H1 (cell line): ENCODE data around the gene NAAA. TPM values are rescaled to one million over a fixed set of nuclear protein-coding genes. Genes with fewer than 3 reads are reported as not detected.

Experiments
- CTCF ChIA-PET: fragments of 300-600 bp; sonication (Branson Sonifier 250); formaldehyde crosslinking; loops from one replicate; lab custom pipeline; 2021; ENCODE audit not compliant: partially characterized antibody; lab: Charles Lee
- POLR2A ChIA-PET: fragments of 300-600 bp; sonication (Branson Sonifier 250); formaldehyde crosslinking; loops from one replicate; lab custom pipeline; 2021; ENCODE audit warnings: inconsistent platforms; ENCODE audit not compliant: partially characterized antibody; lab: Charles Lee
- DNase-seq, 2 experiments: peaks; one replicate each; pipeline versions ENCODE4 v3.0.0 to v3.0.0-alpha.2; 2010 to 2022; ENCODE audit warnings: low spot score in 2 of 2, low read depth in 1 of 2, mixed read lengths in 1 of 2
- FAIRE-seq: peaks from 2 replicates; lab custom pipeline; 2011; peaks lifted over from hg19 to GRCh38; lab: Jason Lieb, UNC
- H2AFZ ChIP-seq: 2 replicates; pipeline ENCODE4 v1.8.1; 2012; ENCODE audit warnings: low read length, inconsistent platforms
- H2AK5ac ChIP-seq: 2 replicates; pipeline ENCODE4 v1.6.1; 2013; ENCODE audit warnings: low read depth, low read length
- H2BK120ac ChIP-seq: replicated peaks from 2 replicates; pipeline ENCODE3; 2013; ENCODE audit warnings: low read depth, low read length, inconsistent platforms
- H2BK12ac ChIP-seq: 2 replicates; pipeline ENCODE4 v1.6.1; 2013; ENCODE audit warnings: low read depth, low read length
- H2BK15ac ChIP-seq: 2 replicates; pipeline ENCODE4 v1.6.1; 2013; ENCODE audit warnings: low read length
- H2BK20ac ChIP-seq: 2 replicates; pipeline ENCODE4 v1.6.1; 2013; ENCODE audit warnings: low read length
- H2BK5ac ChIP-seq: 2 replicates; pipeline ENCODE4 v1.6.1; 2013; ENCODE audit warnings: low read depth, low read length
- H3K14ac ChIP-seq: 2 replicates; pipeline ENCODE4 v1.6.1; 2013; ENCODE audit warnings: inconsistent platforms; ENCODE audit not compliant: insufficient read length
- H3K18ac ChIP-seq: 2 replicates; pipeline ENCODE4 v1.6.1; 2013; ENCODE audit warnings: low read length; ENCODE audit errors: extremely low read depth
- H3K23ac ChIP-seq: 2 replicates; pipeline ENCODE4 v1.6.1; 2013; ENCODE audit warnings: inconsistent platforms; ENCODE audit not compliant: insufficient read length
- H3K23me2 ChIP-seq: 2 replicates; pipeline ENCODE4 v1.6.1; 2013; ENCODE audit warnings: low read depth, low read length
- H3K27ac ChIP-seq: 2 replicates; pipeline ENCODE4 v1.6.1; 2011; ENCODE audit warnings: low read depth, low read length, inconsistent platforms
- H3K27me3 ChIP-seq, 4 experiments: replicated peaks in 1 of 4; 1 replicate in 1 of 4; 2 replicates in 3 of 4; pipeline versions ENCODE4 v1.6.1 to v1.8.1; 2011 to 2013; ENCODE audit warnings: low read length in 3 of 4, mild to moderate bottlenecking in 3 of 4, inconsistent platforms in 2 of 4, mixed read lengths in 2 of 4, moderate library complexity in 1 of 4; ENCODE audit not compliant: control insufficient read depth in 3 of 4, insufficient read depth in 3 of 4; ENCODE audit errors: extremely low read depth in 1 of 4
- H3K36me3 ChIP-seq, 4 experiments: 2 replicates each; pipeline versions ENCODE4 v1.6.1 to v1.8.1; 2011 to 2013; ENCODE audit warnings: mild to moderate bottlenecking in 4 of 4, low read length in 3 of 4, moderate library complexity in 2 of 4, control low read depth in 1 of 4, inconsistent platforms in 1 of 4; ENCODE audit not compliant: insufficient read depth in 4 of 4, control insufficient read depth in 2 of 4
- H3K4ac ChIP-seq: replicated peaks from 2 replicates; pipeline ENCODE3; 2013; ENCODE audit warnings: low read length, low read depth, mixed read lengths, inconsistent platforms; ENCODE audit not compliant: insufficient read length
- H3K4me1 ChIP-seq, 4 experiments: replicated peaks in 1 of 4; 1 replicate in 1 of 4; 2 replicates in 3 of 4; pipeline versions ENCODE4 v1.6.1 to v1.8.1; 2011 to 2013; ENCODE audit warnings: low read length in 3 of 4, inconsistent platforms in 2 of 4, mixed read lengths in 1 of 4; ENCODE audit not compliant: insufficient read depth in 4 of 4, control insufficient read depth in 3 of 4
- H3K4me2 ChIP-seq, 2 experiments: 2 replicates each; pipeline versions ENCODE4 v1.6.1 to v1.8.1; 2011 to 2013; ENCODE audit warnings: low read depth in 2 of 2, low read length in 2 of 2, control low read depth in 1 of 2, inconsistent platforms in 1 of 2, mild to moderate bottlenecking in 1 of 2; ENCODE audit not compliant: insufficient read depth in 1 of 2
- H3K4me3 ChIP-seq, 4 experiments: fragments of 200-600, 300-600 bp in 1 of 4; sonication (generic), shearing (Covaris generic), sonication (Bioruptor Twin) in 1 of 4; 2 replicates each; pipeline versions ENCODE4 v1.5.1 to v1.8.1; 2011 to 2016; ENCODE audit warnings: low read length in 4 of 4, low read depth in 3 of 4, control low read depth in 2 of 4, inconsistent platforms in 2 of 4, mild to moderate bottlenecking in 2 of 4, mixed read lengths in 1 of 4, moderate library complexity in 1 of 4; ENCODE audit not compliant: insufficient read depth in 2 of 4; ENCODE audit errors: extremely low read depth in 1 of 4
- H3K56ac ChIP-seq: replicated peaks from 2 replicates; pipeline ENCODE3; 2013; ENCODE audit warnings: low read depth, mild to moderate bottlenecking, mixed read lengths, low read length, inconsistent platforms; ENCODE audit not compliant: insufficient read length
- H3K79me1 ChIP-seq: 2 replicates; pipeline ENCODE4 v1.6.1; 2013; ENCODE audit warnings: low read depth, low read length, control low read depth
- H3K79me2 ChIP-seq, 2 experiments: 2 replicates each; pipeline versions ENCODE4 v1.6.1 to v1.8.1; 2012 to 2013; ENCODE audit warnings: low read length in 2 of 2, mild to moderate bottlenecking in 2 of 2, inconsistent platforms in 1 of 2; ENCODE audit not compliant: insufficient read depth in 2 of 2, control insufficient read depth in 1 of 2
- H3K9ac ChIP-seq, 4 experiments: replicated peaks in 1 of 4; 1 replicate in 1 of 4; 2 replicates in 3 of 4; pipeline versions ENCODE4 v1.6.1 to v1.8.1; 2011 to 2013; ENCODE audit warnings: low read depth in 3 of 4, low read length in 3 of 4, control low read depth in 2 of 4, mild to moderate bottlenecking in 2 of 4, moderate library complexity in 2 of 4, inconsistent platforms in 1 of 4; ENCODE audit errors: extremely low read depth in 1 of 4
- H3K9me3 ChIP-seq, 2 experiments: 2 replicates each; pipeline versions ENCODE4 v1.6.1 to v1.8.1; 2012 to 2013; ENCODE audit warnings: mild to moderate bottlenecking in 2 of 2, moderate library complexity in 2 of 2, control low read depth in 1 of 2, inconsistent platforms in 1 of 2, low read depth in 1 of 2, low read length in 1 of 2, mixed read lengths in 1 of 2; ENCODE audit not compliant: insufficient read depth in 2 of 2
- H4K20me1 ChIP-seq, 2 experiments: replicated peaks in 1 of 2; 2 replicates each; pipeline versions ENCODE3 to v1.8.1; 2011 to 2013; ENCODE audit warnings: inconsistent platforms in 2 of 2, low read length in 2 of 2, mild to moderate bottlenecking in 1 of 2; ENCODE audit not compliant: insufficient read depth in 2 of 2, control insufficient read depth in 1 of 2
- H4K5ac ChIP-seq: 2 replicates; pipeline ENCODE4 v1.6.1; 2013; ENCODE audit warnings: low read length, low read depth, mixed read lengths, inconsistent platforms; ENCODE audit not compliant: insufficient read length
- H4K8ac ChIP-seq: 2 replicates; pipeline ENCODE4 v1.8.0; 2013; ENCODE audit warnings: mild to moderate bottlenecking, moderate library complexity, low read length, inconsistent platforms; ENCODE audit not compliant: insufficient read depth; ENCODE audit errors: extremely low read depth
- H4K91ac ChIP-seq: replicated peaks from 2 replicates; pipeline ENCODE3; 2013; ENCODE audit warnings: low read length, mixed read lengths, inconsistent platforms; ENCODE audit not compliant: insufficient read length
- ASH2L ChIP-seq: fragments of 200-600, 300-600 bp; sonication (generic); IDR thresholded peaks from one replicate; pipeline ENCODE4 v1.7.1; 2017; ENCODE audit warnings: low read length
- CTCF ChIP-seq, 3 experiments: IDR thresholded peaks; 1 replicate in 2 of 3; 2 replicates in 1 of 3; pipeline versions ENCODE4 v1.5.1 to v1.6.1; 2011; ENCODE audit warnings: low read length in 3 of 3, mild to moderate bottlenecking in 3 of 3, inconsistent platforms in 2 of 3, low read depth in 1 of 3, moderate library complexity in 1 of 3; ENCODE audit not compliant: insufficient read depth in 1 of 3; ENCODE audit errors: control extremely low read depth in 1 of 3
- EP300 ChIP-seq, 2 experiments: IDR thresholded peaks; 1 replicate in 1 of 2; 2 replicates in 1 of 2; pipeline ENCODE4 v1.6.1; 2011 to 2012; ENCODE audit warnings: low read depth in 2 of 2, low read length in 2 of 2, mild to moderate bottlenecking in 2 of 2, borderline replicate concordance in 1 of 2, inconsistent platforms in 1 of 2, moderate library complexity in 1 of 2
- RAD21 ChIP-seq, 2 experiments: IDR thresholded peaks in 1 of 2; conservative IDR thresholded peaks in 1 of 2; 2 replicates each; pipeline ENCODE4 v1.6.1; 2011; ENCODE audit warnings: low read depth in 2 of 2, low read length in 2 of 2, improper control_type of control experiment in 1 of 2, inconsistent platforms in 1 of 2, mild to moderate bottlenecking in 1 of 2, moderate library complexity in 1 of 2
- ZNF274 ChIP-seq: IDR thresholded peaks from 2 replicates; pipeline ENCODE4 v1.7.0; 2012; ENCODE audit warnings: low read length, borderline replicate concordance; ENCODE audit errors: extremely low read depth
- whole genome bisulfite sequencing, 2 experiments: shearing (Covaris generic) in 1 of 2; methylation state at CpG; one replicate each; pipeline versions ENCODE4 v1.1.6 to v1.1.7; 2013 to 2015; ENCODE audit warnings: low lambda C conversion rate in 2 of 2, mixed read lengths in 2 of 2, inconsistent platforms in 1 of 2, low coverage in 1 of 2, missing lambda C conversion rate in 1 of 2; ENCODE audit not compliant: insufficient replicate concordance in 2 of 2, insufficient coverage in 1 of 2, insufficient read length in 1 of 2; ENCODE audit errors: extremely low coverage in 1 of 2, missing lambda C conversion rate in 1 of 2; 5-methylcytosine and 5-hydroxymethylcytosine counted together
- long read RNA-seq, 2 experiments: library from RNA in 1 of 2; library from capped mRNA in 1 of 2; stranded (forward); transcript quantifications; one replicate each; pipeline ENCODE4 v2.0.0, GENCODE V29; 2021; ENCODE audit warnings: inconsistent platforms in 1 of 2
- polyA minus RNA-seq, 3 experiments: library from RNA; depleted of rRNA, polyadenylated mRNA; stranded (reverse); fragments of >200 nt; gene quantifications; 1 replicate in 2 of 3; 2 replicates in 1 of 3; pipeline ENCODE4 v1.2.3, GENCODE V29; 2011
- polyA plus RNA-seq, 7 experiments: library from polyadenylated mRNA; depleted of rRNA in 3 of 7; stranded (reverse) in 5 of 7; unstranded in 2 of 7; fragments of >200 nt in 5 of 7; fragments of 200-250 nt in 2 of 7; gene quantifications; 1 replicate in 5 of 7; 2 replicates in 1 of 7; 4 replicates in 1 of 7; pipeline versions ENCODE4 v1.2.1 to v1.2.3, GENCODE V29; 2011 to 2013; ENCODE audit warnings: missing spikeins in 2 of 7, mixed read lengths in 2 of 7
- total RNA-seq: library from RNA; stranded (reverse); fragmentation: NEBNext Ultra II Directional; extraction: Animal tissue kit (Norgen Biotek cat#: 25700); gene quantifications from 2 replicates; pipeline ENCODE4 v1.2.1, GENCODE V29; 2021

Gene NAAA
- total RNA-seq (9.4 and 13.0 TPM in 2 replicates), polyA plus RNA-seq (2011; rRNA removed) (12.5 and 15.0 TPM in 2 replicates), polyA minus RNA-seq (2011; rRNA and poly(A)+ RNA removed) (13.5 and 14.5 TPM in 2 replicates)
- 13.1 TPM for polyA plus RNA-seq (2011; cell fraction: cytosol; rRNA removed)
- 9.3 TPM for polyA plus RNA-seq (2011; cell fraction: nucleus; rRNA removed)
- 7.7 to 10.6 TPM (median 9.9 TPM) in 4 replicates for polyA plus RNA-seq (2012, experiment 1 of 2)
- polyA plus RNA-seq (2012, experiment 2 of 2) = 3.9 TPM
- polyA plus RNA-seq (2013, experiment 1 of 2) = 12.5 TPM
- 15.8 TPM for polyA plus RNA-seq (2013, experiment 2 of 2)
- 4.1 TPM for polyA minus RNA-seq (2011; cell fraction: cytosol; rRNA and poly(A)+ RNA removed)
- polyA minus RNA-seq (2011; cell fraction: nucleus; rRNA and poly(A)+ RNA removed) = 13.7 TPM
- long read RNA-seq, experiment 1, partial matches to known transcripts = 0 of 11 reads
- long read RNA-seq, experiment 1, other reads (novel, unspliced or antisense) = 7 of 11 reads
- long read RNA-seq, experiment 2, partial matches to known transcripts = 1 of 5 reads
- long read RNA-seq, experiment 2, other reads (novel, unspliced or antisense) = 4 of 5 reads

GRCh38 chr4:75940692-75941253 is at the start of gene NAAA:
Gene NAAA, minus strand, starts transcription at chr4:75941013. Its CDS starts 64 bp downstream, at chr4:75940949.
- Histone ChIP-seq H2AK5ac (no peak within 1 kb of the TSS), H3K4me2 (peak within 1 kb of the TSS; percentile 82 to 89), H2AFZ (peak within 1 kb of the TSS; percentile 97), H3K4me1 (peaks cover 0 to 3% (median under 1%) of the 10 kb centered on the region in 4 experiments; a peak in 2 of 7 replicates), H3K23me2 (peaks cover 8% of the 10 kb centered on the region; the same call in 1 of the 2 replicates), H3K9me3 (no peaks in the 10 kb centered on the region), H3K14ac (no peak within 1 kb of the TSS), H2BK12ac (peak within 1 kb of the TSS; percentile 62; the same call in 1 of the 2 replicates), H3K23ac (no peak within 1 kb of the TSS), H3K56ac (peak within 1 kb of the TSS; percentile 18), H3K9ac (peak within 1 kb of the TSS; percentile 48 to 79 (median 62)), H4K20me1 (peaks cover 0 to 3% of the 10 kb centered on the region in 2 experiments), H3K4ac (no peak within 1 kb of the TSS), H3K27ac (no peak within 1 kb of the TSS), H3K36me3 (peaks cover 0 to 7% (median 0%) of the 10 kb centered on the region in 4 experiments; a peak in 1 of 8 replicates), H3K79me2 (no peaks in the 10 kb centered on the region), H3K79me1 (no peaks in the 10 kb centered on the region), H3K18ac (peak within 1 kb of the TSS; percentile 24), H4K91ac (no peak within 1 kb of the TSS), H4K8ac (peak within 1 kb of the TSS; percentile 82), H2BK15ac (peak within 1 kb of the TSS; percentile 19; the same call in 1 of the 2 replicates), H3K4me3 (peak within 1 kb of the TSS; percentile 69 to 85 (median 74)), H3K27me3 (peaks cover 0 to 3% (median 0%) of the 10 kb centered on the region in 4 experiments; a peak in 1 of 7 replicates), H2BK5ac (peak within 1 kb of the TSS; percentile 38; the same call in 1 of the 2 replicates), H2BK20ac (no peak within 1 kb of the TSS), H4K5ac (peak within 1 kb of the TSS; percentile 37), H2BK120ac (no peak within 1 kb of the TSS)
- DNase-seq = peak; percentile 75 to 92
- POLR2A ChIA-PET = interaction anchor here (0.8 to 2.2 kb wide), 10 partner anchors 9 to 208 kb away, joined by 3 to 9 read pairs (median 6); partner anchors contain the start of gene NUP54
- WGBS, 2 experiments = 6% methylated on average over 43 of the region's 66 CpGs; no CpG with 5 or more reads in 1 of the 2 experiments
- CTCF ChIA-PET = interaction anchor here (0.6 to 8.8 kb wide), 10 partner anchors 8 to 147 kb away, joined by 3 to 73 read pairs (median 6); no protein-coding TSS in a partner anchor
- no peak for FAIRE-seq
- TF ChIP-seq EP300 (IDR thresholded peaks at IDR 0.05; ENCODE audit: borderline replicate concordance in 1 of 2, low read depth in 2 of 2, low read length in 2 of 2) (no peak), RAD21 (IDR thresholded peaks at IDR 0.05 in 1 of 2, conservative IDR thresholded peaks at IDR 0.05 in 1 of 2; ENCODE audit: low read depth in 2 of 2, low read length in 2 of 2) (peak; percentile 30 to 48; a peak in 3 of 4 replicates), CTCF (IDR thresholded peaks at IDR 0.05; ENCODE audit: control extremely low read depth in 1 of 3, insufficient read depth in 1 of 3, low read depth in 1 of 3, low read length in 3 of 3) (peak; percentile 42 to 66 (median 64)), ASH2L (peak; percentile 58), ZNF274 (no peak)
